Embryonic facial prominence (tissue), 1 donor: Measurements from ENCODE around the gene MRPL21.
"Not testable (repeated sequence)": the region's sequence is repeated elsewhere in the genome, so short reads cannot be mapped to it uniquely, and the experiment has no call there.

Experiments
- DNase-seq: peaks from one replicate; pipeline ENCODE4 v3.0.0-alpha.2; 2016; ENCODE audit errors: extremely low spot score

The MRPL21 gene

DNA sequence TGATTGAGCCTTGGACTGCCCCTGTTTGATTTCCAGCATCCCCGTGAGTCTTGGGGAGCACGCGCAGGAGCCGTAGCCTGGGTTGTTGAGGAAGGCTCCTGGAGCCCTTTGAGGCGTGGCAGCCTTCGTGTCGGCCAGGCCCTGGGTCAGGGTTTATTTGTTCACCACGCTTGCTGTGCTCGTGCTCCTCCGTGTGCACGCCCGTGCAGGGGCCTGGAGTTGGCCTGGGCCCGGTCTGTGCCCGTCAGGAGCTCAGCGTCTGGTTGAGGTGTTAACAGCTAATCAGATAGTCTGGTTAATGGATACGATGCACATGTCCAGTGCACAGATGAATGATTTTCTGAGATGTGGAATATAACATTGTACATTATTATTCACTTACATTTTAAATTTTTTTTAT lies 8.1 kb upstream of the MRPL21 start:
- no peak for DNase-seq

DNA sequence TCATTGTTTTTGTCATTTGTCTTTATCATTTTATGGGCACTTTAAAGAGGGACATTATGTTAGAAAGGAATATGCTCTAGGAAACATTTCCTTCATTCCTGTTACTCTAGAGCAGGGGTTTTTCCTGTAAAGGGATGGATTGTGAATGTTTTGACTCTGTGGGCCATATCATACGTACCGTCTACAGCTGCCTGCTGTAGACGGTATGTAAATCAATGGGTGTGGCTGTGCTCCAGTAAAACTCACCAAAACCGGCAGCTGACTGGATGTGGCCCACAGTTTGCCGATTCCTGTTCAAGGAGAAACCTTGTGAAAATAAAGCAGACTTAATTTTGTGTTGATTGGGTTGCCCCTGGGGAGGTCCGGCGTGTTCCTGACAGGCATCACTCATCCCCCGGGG lies 7.3 kb upstream of the MRPL21 start:
- DNase-seq = no peak

DNA sequence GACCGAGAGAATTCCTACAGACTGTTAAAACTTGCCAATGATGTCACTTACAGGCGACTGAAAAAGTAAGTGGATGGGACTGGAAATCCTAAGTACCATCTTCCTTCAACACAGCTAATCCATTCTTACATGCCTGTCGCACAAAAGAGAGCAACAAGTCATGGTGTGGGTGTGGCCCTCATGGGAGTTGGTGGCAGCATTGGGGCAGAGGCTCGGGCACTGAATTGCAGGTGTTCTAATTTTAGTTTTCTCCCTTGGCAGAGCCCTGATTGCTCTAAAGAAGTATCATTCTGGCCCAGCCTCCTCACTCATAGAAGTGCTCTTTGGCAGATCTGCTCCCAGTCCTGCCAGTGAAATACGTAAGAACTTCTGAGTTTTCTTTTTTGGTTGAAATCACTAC lies 4.6 kb upstream of the MRPL21 start:
- DNase-seq = no peak

DNA sequence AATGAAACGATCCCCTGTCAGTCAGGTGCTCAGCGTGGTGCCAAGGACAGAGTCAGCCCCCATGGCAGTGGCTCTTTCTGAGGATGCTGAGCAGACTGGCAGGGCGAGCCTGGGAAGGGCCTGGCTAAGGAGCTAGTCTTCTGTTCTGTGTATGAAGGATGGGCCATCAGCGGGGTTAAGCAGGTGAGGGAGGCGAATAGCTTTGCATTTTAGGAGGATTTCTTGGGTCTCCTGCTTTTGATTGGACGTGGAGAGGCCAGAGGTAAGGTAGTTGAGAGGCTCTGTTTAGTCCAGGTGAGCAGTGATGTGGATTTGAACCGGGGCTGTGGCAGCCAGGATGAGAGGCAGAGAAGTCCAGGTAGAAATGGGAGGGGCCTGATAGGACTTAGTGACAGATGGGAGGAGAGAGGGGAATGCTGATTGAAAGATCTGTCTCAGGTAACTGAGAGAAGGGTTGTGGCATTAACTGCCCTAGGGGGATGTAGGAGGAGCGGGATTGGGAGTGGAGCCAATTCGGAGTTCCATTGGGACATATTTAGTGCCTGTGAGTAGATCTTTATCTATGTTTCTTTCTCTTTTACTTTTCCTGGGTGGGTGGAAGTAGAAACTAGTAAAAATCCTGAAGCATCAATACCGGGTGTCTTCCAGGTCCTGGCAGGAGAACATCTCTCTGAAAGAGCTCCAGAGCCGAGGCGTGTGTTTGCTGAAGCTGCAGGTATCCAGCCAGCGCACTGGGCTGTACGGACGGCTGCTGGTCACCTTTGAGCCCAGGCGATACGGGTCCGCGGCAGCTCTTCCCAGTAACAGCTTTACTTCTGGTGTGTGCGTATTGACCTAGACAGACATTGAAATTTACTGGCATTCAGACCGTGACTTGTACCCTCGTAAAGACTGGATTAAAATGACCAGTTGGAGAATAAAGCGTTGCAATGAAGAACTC lies 2.1 kb upstream of the MRPL21 start:
- DNase-seq = no peak

DNA sequence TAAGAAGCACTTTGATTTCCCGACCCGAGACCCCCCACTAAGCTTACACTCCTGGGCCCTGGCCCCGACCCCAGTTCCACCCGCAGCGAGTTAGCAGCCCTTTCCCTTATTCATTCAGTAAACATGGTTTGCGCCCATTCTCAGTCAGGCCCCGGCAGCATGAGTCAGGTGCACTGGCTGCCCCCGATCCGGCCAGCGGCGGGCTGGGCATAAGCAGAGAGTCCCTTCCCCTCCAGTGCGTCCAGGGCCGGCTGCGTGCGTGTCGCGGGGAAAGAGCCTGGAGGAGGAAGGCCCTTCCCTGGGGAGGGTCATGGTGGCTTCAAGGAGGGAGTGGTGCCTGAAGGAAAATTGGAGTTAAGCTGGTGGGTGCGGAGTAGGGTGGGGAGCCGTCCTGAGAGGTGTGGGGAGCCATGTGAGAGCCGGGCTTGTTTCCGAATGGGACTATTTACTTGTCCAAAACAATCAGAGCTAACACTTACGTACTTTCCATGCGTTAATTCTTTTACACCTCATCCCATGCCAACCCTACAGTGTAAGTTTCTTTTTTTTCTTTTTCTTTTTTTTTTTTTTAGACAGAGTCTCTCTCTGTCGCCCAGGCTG lies 716 bp upstream of the MRPL21 start:
- no peak for DNase-seq

DNA sequence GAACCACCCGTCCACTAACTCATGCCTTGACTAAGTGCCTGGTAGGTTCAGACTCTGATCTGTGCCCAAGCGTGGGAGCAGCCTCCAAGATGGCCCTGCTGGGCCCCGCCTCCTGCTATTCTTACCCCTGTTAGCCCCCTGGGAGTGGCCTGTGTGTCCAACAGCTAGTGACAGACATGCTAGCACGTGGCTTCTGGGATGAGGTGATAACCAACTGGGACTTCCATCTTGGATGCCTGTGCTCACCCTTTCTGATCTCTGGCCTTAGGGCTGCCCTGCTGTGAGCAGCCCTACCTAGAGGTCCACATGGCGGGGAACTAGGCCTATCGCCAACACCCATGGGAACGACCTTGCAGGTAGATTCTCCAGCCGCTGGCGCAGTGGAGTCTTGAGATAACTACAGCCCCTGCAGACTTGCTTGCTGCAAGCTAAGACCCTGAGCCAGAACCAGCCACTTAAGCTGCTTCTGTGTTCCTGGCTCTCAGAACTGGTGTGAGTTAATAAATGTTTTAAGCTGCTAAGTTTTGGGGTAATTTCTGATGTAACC lies 2.7 kb downstream of the MRPL21 start:
- no peak for DNase-seq

DNA sequence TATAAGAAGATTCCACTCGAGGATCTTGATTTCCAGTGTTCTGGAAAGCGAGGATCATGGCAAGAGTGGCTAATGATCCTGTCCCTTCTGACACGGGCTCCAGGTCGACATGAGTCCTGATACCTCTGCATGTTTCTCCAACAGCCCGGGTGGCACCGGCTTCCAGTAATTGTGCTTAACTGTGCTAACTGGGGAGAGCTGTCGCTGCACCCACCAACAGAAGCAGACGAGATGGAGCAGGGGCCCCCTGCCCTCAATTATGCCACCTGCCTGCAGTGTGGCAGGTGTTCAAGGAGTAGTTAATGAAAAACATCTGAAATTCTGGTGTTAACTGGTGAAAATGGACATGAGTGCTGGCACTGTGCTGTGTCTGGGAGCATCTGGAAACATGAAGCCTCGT lies 6.2 kb downstream of the MRPL21 start:
- no peak for DNase-seq

DNA sequence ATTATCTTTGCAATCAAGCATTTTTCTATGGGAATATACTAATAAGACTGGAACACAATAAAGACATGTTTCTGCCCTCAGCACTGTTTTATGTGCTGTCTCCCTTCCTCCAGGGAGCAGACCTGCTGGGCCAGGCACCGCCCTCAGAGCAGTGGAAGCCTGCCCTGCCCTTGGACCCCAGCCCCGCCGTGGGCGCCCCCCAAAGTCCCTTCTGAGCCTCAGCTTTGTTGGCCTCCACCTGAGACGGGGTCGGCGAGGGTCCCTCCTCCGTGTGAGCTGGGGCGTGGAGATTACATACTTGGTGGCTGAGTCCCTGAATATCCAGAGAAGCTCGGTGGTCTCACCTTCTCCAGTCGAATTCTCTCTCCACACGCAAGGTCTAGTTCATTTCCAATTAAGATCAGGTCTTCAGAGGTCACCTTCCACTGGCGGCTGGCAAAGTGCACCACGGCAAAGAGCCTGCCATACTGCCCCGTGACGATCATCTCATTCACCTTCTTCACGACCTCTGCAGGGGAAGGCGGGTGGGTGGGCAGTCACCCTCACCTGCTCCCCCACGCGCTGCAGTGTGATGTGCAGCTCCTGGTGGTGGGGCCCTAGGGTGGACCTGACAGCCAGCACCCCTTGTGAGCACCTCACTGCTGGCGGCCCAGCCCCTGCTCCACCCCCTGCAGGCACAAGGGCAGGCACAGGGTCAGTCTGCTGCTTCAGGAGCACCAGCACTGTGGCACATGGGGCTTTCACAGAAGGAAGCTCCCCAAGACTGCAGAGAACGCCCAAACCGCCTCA lies 7.3 kb downstream of the MRPL21 start:
- DNase-seq = no peak

DNA sequence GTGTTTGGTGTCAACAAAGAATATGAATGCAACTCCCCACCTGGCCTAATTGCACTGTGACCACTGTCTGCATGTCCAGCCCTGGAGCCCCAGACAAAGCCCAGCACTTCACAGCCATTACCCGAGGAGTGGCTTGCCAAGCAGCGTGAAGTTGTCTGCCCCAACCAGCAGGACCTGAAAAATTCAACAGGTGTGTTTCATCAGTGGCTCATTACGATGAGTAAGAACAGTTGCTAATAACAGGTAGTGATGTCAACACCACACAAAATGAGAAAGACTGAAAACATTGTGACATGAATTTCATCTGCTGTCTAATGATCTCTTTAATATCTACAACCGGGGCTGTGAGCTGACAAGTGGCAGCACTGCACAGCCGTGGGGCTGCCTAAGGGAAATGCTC lies 10.3 kb downstream of the MRPL21 start:
- no peak for DNase-seq

DNA sequence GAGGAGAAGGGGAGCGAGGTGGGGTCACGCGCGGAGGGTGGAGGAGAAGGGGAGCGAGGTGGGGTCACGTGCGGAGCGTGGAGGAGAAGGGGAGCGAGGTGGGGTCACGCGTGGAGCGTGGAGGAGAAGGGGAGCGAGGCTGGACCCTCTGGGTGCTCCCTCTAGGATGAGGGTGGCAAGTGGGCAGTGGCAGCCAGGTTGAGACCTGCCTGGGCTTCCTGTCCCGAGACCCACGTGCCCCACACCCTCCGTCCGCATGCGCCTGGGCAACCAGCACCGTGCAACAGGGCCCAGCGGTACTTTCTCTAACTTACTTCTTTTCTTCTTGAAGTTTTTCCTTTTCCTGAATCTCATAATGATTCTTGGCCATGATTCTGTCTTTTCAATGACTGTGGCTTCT lies 11.1 kb downstream of the MRPL21 start:
- no peak for DNase-seq

DNA sequence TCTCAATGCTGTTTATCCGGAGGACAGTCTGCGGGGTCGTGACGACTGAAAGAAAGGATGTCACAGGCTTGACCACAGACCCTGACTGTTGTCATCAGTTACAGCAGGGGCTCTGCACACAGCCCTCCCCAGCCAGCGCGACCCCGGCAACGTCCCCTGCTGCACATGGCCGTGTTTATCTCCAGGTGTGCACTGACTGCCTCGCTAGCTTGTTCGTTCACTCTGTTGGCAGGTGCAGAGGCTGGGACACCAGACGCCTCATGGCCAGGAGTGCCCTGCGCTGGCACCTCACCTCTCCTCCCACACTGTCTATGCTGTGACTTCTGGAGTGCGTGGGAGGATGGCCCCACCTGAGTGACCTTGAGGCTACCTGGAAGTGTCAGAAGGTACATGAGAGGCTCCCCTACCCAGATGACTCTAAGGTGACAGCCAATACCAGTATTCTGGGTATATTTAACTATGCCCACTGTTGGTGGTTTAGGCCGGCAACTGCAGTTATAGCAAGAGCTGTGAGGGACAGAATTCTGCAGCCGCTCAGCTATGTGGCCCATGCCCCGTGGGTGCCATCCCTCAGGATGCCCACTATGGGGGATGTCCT lies 12.2 kb downstream of the MRPL21 start:
- no peak for DNase-seq

DNA sequence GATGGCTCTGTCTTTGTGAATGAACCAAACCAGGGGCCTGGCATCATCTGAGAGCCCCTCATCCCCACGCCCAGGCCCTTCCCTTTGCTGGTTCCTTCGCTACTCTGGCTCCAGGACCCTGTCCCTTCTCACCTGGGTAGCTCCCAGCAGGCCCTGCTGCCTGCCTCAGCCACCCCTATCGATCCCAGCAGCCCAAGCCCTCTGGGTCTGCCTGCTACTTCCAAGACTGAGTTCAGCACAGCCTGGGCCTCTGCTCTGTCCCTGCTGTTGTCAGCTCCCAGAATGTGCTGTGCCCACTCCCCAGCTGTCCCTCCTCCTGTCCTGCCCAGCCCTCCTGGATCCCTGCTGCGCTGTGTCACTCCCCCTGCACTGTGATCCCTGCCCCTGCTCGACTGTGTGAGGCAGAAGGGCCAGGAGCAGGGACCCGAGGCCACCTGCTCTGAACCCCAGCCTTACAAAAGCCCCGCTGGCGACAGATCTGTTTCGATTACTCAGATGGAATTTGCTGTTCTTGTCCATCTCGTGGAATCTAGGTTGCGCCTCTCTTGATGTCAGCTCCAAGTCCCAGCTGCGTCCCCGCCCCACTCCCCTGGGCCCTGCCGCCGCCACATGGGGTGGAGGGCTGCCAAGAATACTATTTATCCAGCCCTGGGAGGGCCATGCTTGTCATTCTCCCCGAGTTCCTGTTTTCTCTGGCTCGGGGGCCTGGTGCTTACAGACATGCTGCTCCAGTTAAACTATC lies 13.0 kb downstream of the MRPL21 start:
- peak; percentile 71 for DNase-seq

DNA sequence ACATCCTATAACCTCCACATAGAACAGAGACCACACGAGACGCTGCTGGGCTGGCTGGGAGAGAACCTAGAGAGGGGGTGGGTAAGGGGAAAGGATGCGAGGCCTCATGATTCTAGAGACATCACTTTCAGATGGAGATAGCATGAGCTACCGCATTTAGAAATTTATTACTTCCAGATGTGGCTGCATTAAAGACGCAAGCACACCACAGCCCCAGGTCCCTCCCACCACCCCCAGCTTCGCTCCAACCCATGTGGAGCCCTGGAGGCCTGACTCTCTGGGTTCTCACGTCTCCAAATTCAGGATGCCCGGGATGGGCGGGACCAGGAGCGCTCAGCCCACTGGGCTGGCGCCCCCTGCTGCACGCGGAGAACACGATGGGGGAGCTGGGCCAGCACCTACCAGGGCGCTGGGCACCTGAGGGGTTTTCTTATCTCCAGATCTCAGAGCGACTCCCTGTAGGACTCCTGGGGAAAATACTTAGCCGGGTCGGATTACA lies 13.6 kb downstream of the MRPL21 start:
- DNase-seq = peak; percentile 81

DNA sequence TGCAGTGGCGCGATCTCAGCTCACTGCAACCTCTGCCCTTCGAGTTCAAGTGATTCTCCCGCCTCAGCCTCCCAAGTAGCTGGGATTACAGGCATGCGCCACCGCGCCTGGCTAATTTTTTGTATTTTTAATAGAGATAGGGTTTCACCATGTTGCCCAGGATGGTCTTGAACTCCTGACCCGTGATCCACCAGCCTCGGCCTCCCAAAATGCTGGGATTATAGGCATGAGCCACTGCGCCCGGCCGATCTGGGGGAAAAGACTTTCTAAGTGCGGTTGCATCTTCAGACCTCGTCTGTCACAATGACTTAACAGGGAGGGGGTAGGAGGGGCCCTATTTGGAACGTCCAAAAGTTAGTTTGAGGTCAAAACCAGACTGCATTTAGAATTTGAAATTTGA lies 18.8 kb downstream of the MRPL21 start:
- not testable (repeated sequence) for DNase-seq

DNA sequence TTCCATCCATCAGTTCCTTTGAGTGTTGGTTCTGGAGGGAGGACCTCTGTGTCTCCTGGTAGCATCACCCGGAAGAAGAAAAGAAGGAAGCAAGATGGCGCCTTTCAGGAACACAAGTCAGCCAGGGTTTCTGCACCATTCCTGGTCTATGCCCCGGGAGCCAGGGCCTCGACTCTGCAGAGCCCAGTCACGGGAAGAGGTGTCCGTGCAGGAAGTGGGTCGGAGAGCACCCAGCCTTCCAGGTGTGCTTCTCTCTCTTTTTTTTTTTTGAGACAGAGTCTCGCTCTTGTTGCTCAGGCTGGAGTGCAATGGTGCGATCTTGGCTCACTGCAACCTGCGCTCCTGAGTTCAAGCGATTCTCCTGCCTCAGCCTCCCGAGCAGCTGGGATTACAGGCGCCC lies 21.2 kb downstream of the MRPL21 start:
- no peak for DNase-seq

DNA sequence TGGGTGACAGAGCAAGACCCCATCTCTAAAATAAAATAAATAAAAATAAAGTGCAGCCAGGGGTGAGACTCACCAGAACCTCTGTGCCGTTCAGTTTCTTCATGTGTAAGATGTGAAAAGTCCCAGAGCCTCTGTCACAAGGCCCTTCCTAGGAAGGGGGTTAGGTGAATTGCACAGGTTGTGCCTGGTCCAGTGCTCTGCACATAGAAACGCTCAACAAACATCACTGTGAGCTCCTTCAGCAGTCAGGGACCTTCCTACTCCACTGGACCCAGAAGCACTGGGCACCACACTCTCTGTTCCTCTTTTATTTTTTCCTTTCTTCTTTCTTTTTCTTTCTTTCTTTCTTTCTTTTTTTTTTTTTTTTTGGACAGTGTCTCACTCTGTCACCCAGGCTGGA lies 22.3 kb downstream of the MRPL21 start:
- DNase-seq = no peak

DNA sequence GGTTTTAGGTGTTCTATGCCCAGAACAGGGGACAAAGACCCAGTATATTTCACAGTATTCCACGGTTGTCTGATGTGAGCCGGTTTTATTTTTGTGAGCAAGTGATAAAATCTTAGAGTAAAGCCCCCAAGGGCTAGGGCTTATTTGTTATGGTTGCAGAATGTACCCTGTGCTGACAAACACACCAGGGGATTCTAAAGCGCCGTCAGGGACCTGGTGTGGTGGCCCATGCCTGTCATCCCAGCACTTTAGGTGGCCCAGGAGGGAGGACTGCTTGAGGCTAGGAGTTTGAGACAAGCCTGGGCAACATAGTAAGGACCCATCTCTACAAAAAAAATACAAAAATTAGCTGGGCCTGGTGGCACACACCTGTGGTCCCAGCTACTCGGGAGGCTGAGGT lies 22.8 kb downstream of the MRPL21 start:
- no peak for DNase-seq

DNA sequence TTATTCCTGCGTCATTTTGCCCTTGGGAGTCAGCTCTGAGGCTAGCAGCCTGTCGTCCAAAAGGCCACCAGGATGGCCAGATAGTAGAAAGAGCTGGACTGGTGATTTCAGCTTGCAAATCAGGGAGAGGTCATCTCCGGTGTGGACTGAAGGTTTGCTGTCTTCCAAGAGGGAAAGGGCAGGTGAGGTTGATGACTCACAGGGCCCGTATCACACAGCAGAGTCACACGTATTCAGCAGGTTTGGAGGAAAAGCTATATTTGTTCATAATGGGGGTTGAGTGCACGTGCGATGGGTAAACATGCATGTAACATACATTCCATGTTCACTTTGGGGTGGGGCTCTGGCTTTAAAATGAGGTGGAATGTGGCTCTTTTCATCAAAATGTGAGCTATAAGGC lies 25.6 kb downstream of the MRPL21 start:
- no peak for DNase-seq

DNA sequence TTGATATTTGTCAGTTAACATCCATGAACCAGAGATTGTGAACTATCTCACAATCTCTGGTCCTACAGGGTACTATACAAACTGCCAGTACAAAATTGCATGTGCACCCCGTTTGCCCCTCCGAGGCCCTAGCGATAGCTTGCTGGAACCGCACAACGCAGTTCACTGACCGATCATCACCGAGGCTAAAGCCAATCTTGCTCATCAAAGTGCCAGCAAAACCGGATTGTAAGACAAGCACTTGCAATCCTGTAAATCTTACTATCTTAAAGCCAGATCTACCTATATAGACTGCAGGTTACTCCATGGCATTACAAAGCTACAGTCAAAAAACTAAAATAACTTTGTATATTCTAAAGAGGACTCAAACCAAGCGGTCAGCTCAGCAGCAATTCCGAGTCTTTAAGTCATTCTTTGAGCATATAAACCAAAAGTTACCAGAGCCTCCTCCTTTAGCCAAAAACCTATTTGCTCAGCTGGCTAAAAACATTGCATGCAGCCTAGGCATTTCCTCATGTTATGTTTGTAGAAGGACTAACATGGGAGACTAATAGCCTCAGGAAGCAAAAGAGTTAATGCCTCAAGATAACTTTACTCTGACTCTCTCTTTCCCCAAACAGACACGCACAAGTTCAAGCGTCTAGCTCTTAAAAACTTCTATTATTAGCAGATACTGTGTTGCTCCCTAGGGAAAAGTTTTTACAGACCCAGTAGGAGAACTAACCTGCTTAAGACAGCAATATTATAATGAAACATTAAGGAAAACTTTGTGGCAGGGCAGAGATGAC lies 31.2 kb downstream of the MRPL21 start:
- DNase-seq = no peak

DNA sequence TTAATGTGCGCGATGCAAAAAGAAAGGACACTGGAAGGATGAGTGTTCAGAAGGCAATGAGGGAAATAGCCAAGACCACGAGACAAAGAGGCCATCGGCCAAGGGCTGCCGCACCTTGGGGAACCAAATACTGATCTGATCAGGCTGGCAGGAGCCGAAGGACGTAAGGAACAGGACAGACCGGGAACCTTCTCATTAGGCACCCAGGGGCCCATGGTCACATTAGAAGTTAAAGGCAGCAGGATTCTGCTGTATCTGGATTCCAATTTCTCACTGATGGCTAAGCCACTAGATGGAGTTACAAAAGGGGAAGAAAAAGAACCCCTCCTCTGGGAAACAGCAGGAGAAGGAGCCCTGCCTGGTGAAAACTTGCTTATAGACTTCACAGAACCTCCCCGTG lies 33.2 kb downstream of the MRPL21 start:
- no peak for DNase-seq
